ENCODE results near the gene SPEM3.

Gene SPEM3

GRCh38 chr17:7423679-7424078 lies 5.0 kb upstream of the SPEM3 start:
- no peak for DNase-seq

- no peak for DNase-seq
These were observed 3.3 kb upstream of the SPEM3 start, which contains the start of gene SPEM2 for GRCh38 chr17:7425316-7425715. Gene SPEM2, plus strand, starts transcription at chr17:7425616. Its CDS starts 73 bp downstream, at chr17:7425689.

GRCh38 chr17:7425756-7426155 lies 2.9 kb upstream of the SPEM3 start:
- no peak for DNase-seq

- no peak for DNase-seq
These were observed 2.3 kb upstream of the SPEM3 start for GRCh38 chr17:7426203-7426863.

GRCh38 chr17:7426896-7427489 lies 1.7 kb upstream of the SPEM3 start:
- DNase-seq: no peak

GRCh38 chr17:7427549-7427948 lies 1.1 kb upstream of the SPEM3 start:
- no peak for DNase-seq

- no peak for DNase-seq
These were observed 1.1 kb downstream of the SPEM3 start for GRCh38 chr17:7429722-7430121.

GRCh38 chr17:7431231-7431630 lies 2.6 kb downstream of the SPEM3 start:
- DNase-seq: no peak

- no peak for DNase-seq
These were observed 3.6 kb downstream of the SPEM3 start for GRCh38 chr17:7432296-7432695.

- no peak for DNase-seq
These were observed 7.3 kb downstream of the SPEM3 start for GRCh38 chr17:7435676-7436555.

- DNase-seq: no peak
These were observed 8.1 kb downstream of the SPEM3 start for GRCh38 chr17:7436556-7437368.

- no peak for DNase-seq
These were observed 8.8 kb downstream of the SPEM3 start for GRCh38 chr17:7437369-7437863.

- DNase-seq: no peak
These were observed 9.4 kb downstream of the SPEM3 start for GRCh38 chr17:7437950-7438614.

GRCh38 chr17:7438656-7439460 lies 10.2 kb downstream of the SPEM3 start:
- DNase-seq: no peak

GRCh38 chr17:7439462-7440112 lies 10.9 kb downstream of the SPEM3 start, which contains the start of gene FGF11:
Gene FGF11, plus strand, starts transcription at chr17:7439512. Its CDS starts 109 bp downstream, at chr17:7439621.
- no peak for DNase-seq

- DNase-seq: no peak
These were observed 11.6 kb downstream of the SPEM3 start for GRCh38 chr17:7440113-7440833.

- no peak for DNase-seq
These were observed 12.2 kb downstream of the SPEM3 start for GRCh38 chr17:7440834-7441195.

GRCh38 chr17:7441266-7441665 lies 12.6 kb downstream of the SPEM3 start:
- no peak for DNase-seq

GRCh38 chr17:7442142-7442541 lies 13.5 kb downstream of the SPEM3 start:
- no peak for DNase-seq
